Adrenal gland (tissue), 5 donors: ENCODE measurements around the gene GLT8D2.

Experiments
- POLR2A ChIP-seq, 2 donors: fragments of 450-650 bp; IDR thresholded peaks; one replicate each; pipeline ENCODE4 v1.6.1; 2017; ENCODE audit warnings: antibody characterized with exemption in 2 of 2, mild to moderate bottlenecking in 2 of 2, moderate library complexity in 1 of 2
- TF ChIP-seq, protein P1 (sequence below), 6 experiments: fragments of 450-650 bp in 4 of 6; fragments of 200-600 bp in 2 of 6; sonication (generic) in 1 of 6; IDR thresholded peaks; 1 replicate in 5 of 6; 2 replicates in 1 of 6; pipeline versions ENCODE4 v1.5.1 to v1.8.0; 2016 to 2021; ENCODE audit warnings: antibody characterized with exemption in 6 of 6, mild to moderate bottlenecking in 2 of 6, moderate library complexity in 1 of 6
- donor health status: DM: no; HTN: no; CAD: no.

DNA sequence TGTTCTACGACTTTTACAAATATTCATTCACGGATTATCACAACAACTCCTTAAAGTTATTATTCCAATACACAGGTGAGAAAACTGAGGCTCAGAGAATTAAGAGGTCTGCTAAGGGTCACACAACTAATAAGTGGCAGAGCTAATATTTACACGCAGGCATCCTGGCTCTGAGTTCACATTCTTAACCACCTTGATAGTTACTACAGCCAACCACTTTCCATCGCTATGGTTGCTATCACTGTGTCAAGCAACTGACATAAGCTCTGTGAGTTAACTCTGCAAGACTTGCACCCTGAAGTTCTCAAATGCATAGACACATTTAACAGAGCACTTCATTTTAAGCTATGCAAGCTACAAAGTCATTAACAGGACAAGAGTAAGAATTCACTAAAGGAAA lies 3.7 kb downstream of the GLT8D2 start:
- TF ChIP-seq, protein P1, sequence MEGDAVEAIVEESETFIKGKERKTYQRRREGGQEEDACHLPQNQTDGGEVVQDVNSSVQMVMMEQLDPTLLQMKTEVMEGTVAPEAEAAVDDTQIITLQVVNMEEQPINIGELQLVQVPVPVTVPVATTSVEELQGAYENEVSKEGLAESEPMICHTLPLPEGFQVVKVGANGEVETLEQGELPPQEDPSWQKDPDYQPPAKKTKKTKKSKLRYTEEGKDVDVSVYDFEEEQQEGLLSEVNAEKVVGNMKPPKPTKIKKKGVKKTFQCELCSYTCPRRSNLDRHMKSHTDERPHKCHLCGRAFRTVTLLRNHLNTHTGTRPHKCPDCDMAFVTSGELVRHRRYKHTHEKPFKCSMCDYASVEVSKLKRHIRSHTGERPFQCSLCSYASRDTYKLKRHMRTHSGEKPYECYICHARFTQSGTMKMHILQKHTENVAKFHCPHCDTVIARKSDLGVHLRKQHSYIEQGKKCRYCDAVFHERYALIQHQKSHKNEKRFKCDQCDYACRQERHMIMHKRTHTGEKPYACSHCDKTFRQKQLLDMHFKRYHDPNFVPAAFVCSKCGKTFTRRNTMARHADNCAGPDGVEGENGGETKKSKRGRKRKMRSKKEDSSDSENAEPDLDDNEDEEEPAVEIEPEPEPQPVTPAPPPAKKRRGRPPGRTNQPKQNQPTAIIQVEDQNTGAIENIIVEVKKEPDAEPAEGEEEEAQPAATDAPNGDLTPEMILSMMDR (IDR thresholded peaks at IDR 0.05) = no peak
- no peak for TF ChIP-seq POLR2A (IDR thresholded peaks at IDR 0.05)
